ENCODE data around the gene OR2AT4. TPM values are rescaled to one million over a fixed set of nuclear protein-coding genes. Genes with fewer than 3 reads are reported as not detected.

The OR2AT4 gene
- total RNA-seq, 4 donors from 2014 or later: not detected

DNA sequence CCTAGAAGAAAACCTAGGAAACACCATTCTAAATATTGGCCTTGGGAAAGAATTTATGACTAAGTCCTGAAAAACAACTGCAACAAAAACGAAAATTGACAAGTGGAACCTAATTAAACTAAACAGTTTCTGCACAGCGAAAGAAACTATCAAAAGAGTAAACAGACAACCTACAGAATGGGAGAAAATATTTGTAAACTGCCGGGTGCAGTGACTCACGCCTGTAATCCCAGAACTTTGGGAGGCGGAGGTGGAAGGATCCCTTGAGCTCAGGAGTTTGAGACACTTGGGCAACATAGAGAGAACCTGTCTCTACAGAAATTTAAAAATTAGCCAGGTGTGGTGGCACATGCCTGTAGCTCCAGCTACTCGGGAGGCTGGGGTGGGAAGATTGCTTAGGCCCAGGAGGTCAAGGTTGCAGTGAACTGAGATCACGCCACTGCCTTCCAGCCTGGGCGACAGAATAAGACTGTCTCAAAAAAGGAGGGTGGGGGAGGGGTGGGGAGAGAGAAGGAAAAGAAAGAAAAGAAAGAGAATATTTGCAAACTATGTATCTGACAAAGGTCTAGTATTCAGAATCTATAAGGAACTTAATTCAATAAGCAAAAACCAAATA is 14.0 kb downstream of the OR2AT4 start:
- in situ Hi-C loops (cut with MboI; ENCODE audit: low sequenced_read_pairs in 4 of 4): no loop called here
- Histone ChIP-seq H3K4me1 (no peaks in the 10 kb centered on the region), H3K9me3 (no peaks in the 10 kb centered on the region), H3K36me3 (no peaks in the 10 kb centered on the region), H3K27ac (no peak overlapping the region), H3K27me3 (peaks cover 0 to 3% (median 2%) of the 10 kb centered on the region in 3 donors), H3K4me3 (no peak overlapping the region)
- intact Hi-C loops (cut with DNase I; ENCODE audit: low total_unique reads): no loop called here
- TF ChIP-seq POLR2A (IDR thresholded peaks at IDR 0.05): no peak
- ATAC-seq: no peak
- no peak for DNase-seq

DNA sequence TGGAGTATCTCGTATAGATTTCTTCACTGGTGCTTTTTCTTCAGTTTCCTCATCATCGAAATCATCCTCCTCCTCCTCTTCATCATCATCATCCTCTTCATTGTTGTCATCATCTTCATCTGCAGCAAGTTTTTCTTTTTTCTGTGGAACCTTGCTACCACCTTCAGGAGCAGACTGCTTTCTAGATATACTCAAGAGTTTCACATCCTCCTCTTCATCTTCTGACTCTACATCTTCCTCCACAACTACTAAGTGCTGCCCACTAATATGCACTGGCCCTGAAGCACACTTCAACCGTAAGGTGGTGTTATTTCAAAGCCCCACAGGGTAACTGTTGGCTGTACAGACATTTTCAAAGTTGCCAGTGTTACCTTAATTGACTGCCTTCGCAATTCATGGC is 17.1 kb downstream of the OR2AT4 start:
- TF ChIP-seq POLR2A (IDR thresholded peaks at IDR 0.05): no peak
- TF ChIP-seq, protein P1, sequence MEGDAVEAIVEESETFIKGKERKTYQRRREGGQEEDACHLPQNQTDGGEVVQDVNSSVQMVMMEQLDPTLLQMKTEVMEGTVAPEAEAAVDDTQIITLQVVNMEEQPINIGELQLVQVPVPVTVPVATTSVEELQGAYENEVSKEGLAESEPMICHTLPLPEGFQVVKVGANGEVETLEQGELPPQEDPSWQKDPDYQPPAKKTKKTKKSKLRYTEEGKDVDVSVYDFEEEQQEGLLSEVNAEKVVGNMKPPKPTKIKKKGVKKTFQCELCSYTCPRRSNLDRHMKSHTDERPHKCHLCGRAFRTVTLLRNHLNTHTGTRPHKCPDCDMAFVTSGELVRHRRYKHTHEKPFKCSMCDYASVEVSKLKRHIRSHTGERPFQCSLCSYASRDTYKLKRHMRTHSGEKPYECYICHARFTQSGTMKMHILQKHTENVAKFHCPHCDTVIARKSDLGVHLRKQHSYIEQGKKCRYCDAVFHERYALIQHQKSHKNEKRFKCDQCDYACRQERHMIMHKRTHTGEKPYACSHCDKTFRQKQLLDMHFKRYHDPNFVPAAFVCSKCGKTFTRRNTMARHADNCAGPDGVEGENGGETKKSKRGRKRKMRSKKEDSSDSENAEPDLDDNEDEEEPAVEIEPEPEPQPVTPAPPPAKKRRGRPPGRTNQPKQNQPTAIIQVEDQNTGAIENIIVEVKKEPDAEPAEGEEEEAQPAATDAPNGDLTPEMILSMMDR (IDR thresholded peaks at IDR 0.05 in 4 of 5, conservative IDR thresholded peaks at IDR 0.05 in 1 of 5): no peak
- H3K27me3 ChIP-seq: peaks cover 0 to 3% (median 2%) of the 10 kb centered on the region in 3 donors
- ATAC-seq (no peak), DNase-seq (no peak)
- H3K4me1 ChIP-seq: no peaks in the 10 kb centered on the region
- intact Hi-C loops (cut with DNase I; ENCODE audit: low total_unique reads): no loop called here
- no peaks in the 10 kb centered on the region for H3K9me3 ChIP-seq
- no peak overlapping the region for H3K27ac ChIP-seq
- no peak overlapping the region for H3K4me3 ChIP-seq
- in situ Hi-C loops (cut with MboI; ENCODE audit: low sequenced_read_pairs in 4 of 4): no loop called here
- H3K36me3 ChIP-seq: no peaks in the 10 kb centered on the region

DNA sequence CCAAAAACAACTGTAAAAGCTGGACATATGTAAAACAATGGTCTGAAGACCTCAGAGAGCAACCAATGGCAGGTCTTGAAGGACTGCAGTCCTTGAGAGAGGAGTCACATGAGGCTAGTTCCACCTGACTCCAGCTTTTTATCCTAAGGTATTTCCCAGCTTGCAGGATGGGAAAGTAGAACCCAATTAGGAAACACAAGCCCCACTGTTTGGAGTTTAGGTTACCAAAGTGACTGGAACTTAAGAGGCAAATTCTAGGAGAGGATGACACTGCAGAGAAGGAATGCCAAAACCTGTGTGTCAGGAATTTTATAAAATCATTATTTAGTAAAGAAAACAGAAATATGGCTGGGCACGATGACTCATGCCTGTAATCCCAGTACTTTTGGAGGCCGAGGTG is 18.4 kb downstream of the OR2AT4 start:
- TF ChIP-seq, protein P1 (IDR thresholded peaks at IDR 0.05 in 4 of 5, conservative IDR thresholded peaks at IDR 0.05 in 1 of 5): no peak
- no peak for TF ChIP-seq POLR2A (IDR thresholded peaks at IDR 0.05)
- DNase-seq (no peak), ATAC-seq (no peak)
- H3K4me1 ChIP-seq: no peaks in the 10 kb centered on the region
- H3K9me3 ChIP-seq: no peaks in the 10 kb centered on the region
- H3K27me3 ChIP-seq: peaks cover 0 to 2% (median 0%) of the 10 kb centered on the region in 3 donors
- intact Hi-C loops (cut with DNase I; ENCODE audit: low total_unique reads): no loop called here
- no peaks in the 10 kb centered on the region for H3K36me3 ChIP-seq
- no peak overlapping the region for H3K4me3 ChIP-seq
- H3K27ac ChIP-seq: no peak overlapping the region
- in situ Hi-C loops (cut with MboI; ENCODE audit: low sequenced_read_pairs in 4 of 4): no loop called here

DNA sequence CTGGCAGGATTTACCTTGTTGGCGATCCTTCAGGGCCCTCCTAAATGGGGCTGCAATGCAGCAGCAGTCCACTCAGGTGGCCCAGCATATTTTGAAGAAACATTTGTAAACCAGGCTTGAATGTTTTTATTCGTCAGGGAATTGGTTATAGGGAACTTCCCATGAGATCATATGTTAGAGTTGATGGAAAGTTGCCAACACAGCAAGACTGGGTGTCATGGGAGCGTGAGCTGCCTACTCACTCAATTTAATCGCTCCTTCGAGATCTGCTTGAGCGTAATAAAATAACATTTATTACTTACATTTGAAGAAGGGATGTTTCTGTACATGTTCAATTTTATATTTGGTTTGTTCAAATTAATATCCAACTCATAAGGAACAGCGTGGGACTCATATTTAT is 19.4 kb downstream of the OR2AT4 start:
- H3K4me1 ChIP-seq: no peaks in the 10 kb centered on the region
- no peaks in the 10 kb centered on the region for H3K36me3 ChIP-seq
- intact Hi-C loops (cut with DNase I; ENCODE audit: low total_unique reads): no loop called here
- no peak for ATAC-seq
- in situ Hi-C loops (cut with MboI; ENCODE audit: low sequenced_read_pairs in 4 of 4): no loop called here
- H3K27me3 ChIP-seq: peaks cover 0 to 2% (median 0%) of the 10 kb centered on the region in 3 donors
- DNase-seq: no peak
- H3K27ac ChIP-seq: no peak overlapping the region
- TF ChIP-seq, protein P1 (IDR thresholded peaks at IDR 0.05 in 4 of 5, conservative IDR thresholded peaks at IDR 0.05 in 1 of 5): no peak
- no peak for TF ChIP-seq POLR2A (IDR thresholded peaks at IDR 0.05)
- H3K9me3 ChIP-seq: no peaks in the 10 kb centered on the region
- H3K4me3 ChIP-seq: no peak overlapping the region

DNA sequence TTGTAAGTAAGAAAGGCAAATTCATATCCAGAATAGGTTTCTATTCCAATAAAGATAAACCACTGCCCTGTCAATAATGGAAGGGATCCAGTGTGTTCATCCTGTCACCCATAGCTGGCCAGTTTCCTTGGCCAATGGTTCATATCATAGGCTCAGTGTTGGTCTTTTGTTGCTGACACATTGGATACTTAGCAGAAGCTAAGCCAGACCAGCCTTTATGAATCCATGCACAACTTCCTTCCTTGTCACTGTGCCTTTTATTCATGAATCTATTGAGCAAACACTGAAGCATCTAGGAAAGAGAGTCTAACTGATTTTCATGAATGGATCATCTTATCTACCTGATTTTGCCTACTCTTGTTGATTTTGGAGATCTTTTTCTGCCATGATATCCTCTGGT is 20.0 kb downstream of the OR2AT4 start:
- no peaks in the 10 kb centered on the region for H3K36me3 ChIP-seq
- H3K27me3 ChIP-seq: no peaks in the 10 kb centered on the region
- H3K4me3 ChIP-seq: no peak overlapping the region
- no peak for TF ChIP-seq POLR2A (IDR thresholded peaks at IDR 0.05)
- TF ChIP-seq, protein P1 (IDR thresholded peaks at IDR 0.05 in 4 of 5, conservative IDR thresholded peaks at IDR 0.05 in 1 of 5): no peak
- H3K27ac ChIP-seq: no peak overlapping the region
- no peak for ATAC-seq
- DNase-seq: no peak
- intact Hi-C loops (cut with DNase I; ENCODE audit: low total_unique reads): no loop called here
- no peaks in the 10 kb centered on the region for H3K9me3 ChIP-seq
- H3K4me1 ChIP-seq: no peaks in the 10 kb centered on the region
- in situ Hi-C loops (cut with MboI; ENCODE audit: low sequenced_read_pairs in 4 of 4): no loop called here
